ENCODE data around the gene ROR2.

Gene ROR2

DNA sequence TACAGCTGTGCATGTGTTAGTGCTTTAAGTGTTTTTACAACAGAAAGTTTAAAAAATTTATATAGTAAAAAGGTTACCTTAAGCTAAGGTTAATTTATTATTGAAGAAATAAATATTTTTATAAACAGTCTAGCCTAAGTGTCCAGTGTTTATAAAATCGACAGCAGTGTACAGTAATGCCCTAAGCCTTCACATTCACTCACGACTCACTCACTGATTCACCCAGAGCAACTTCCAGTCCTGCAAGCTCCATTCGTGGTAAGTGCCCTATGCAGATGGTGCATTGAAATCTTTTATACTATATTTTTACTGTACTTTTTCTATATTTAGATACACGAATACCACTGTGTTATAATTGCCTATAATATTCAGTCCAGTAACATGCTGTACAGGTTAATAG, 159.1 kb downstream of the ROR2 start:
- no peak for DNase-seq

DNA sequence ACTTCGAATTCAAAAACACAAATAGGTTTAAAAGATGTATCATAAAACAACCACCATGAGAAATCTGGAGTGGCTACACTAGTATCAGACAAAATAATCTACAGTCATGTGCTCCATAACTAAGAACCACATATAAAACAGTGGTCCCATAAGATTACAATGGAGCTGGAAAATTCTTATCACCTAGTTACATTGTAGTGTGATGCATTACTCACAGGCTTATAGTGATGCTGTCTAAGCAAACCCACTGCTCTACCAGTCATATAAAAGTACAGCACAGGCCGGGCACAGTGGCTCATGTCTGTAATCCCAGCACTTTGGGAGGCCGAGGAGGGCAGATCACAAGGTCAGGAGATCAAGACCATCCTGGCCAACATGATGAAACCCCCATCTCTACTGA, 160.1 kb downstream of the ROR2 start:
- DNase-seq: no peak

DNA sequence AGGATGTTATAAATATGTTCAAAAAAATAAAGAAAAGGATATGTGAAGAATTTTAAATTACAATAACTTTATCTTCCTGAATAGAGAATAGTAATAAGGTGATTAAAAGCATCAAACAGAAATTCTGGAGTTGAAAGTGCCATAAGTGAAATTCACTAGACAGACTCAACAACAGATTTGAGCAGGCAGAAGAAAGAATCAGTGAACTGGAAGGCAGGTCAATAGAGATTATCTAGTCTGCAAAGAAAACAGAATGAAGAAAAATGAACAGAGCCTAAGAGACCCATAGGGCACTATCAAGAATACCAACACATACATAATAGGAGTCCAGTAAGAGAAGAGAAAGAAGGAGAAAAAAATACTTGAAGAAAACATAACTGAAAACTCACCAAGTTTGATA, 162.1 kb downstream of the ROR2 start:
- no peak for DNase-seq

DNA sequence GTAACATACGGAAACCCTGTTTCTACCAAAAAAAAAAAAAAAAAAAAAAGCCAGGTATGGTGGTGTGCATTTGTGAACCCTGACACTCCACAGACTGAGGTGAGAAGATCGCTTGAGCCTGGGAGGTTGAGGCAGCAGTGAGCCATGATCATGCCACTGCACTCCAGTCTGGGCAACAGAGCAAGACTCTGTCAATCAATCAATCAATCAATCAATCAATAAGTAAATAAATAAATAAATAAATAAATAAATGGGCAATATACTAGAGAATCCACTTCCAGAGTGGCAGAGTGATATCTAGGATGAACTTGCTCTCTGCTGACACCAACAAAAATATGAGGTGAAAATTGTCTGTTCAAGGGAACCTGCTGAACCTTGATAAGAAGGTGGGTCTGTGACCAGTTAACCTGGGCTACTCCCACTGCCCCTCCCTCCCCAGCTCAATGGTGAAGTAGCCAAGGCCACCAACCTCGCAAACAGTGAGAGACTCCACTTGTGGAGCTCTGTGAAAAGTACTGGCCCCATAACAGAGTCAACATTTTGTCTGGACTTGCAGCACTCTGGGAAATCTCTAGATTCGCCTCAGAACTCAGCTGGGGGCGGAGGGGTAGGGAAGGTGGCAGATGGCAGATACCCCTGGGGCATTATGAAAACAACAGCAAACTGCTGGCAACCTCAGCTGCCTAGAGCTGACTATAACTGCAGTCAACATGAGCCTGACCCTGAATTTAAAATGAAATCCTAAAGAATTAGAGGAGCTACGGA, 163.7 kb downstream of the ROR2 start:
- DNase-seq: no peak

DNA sequence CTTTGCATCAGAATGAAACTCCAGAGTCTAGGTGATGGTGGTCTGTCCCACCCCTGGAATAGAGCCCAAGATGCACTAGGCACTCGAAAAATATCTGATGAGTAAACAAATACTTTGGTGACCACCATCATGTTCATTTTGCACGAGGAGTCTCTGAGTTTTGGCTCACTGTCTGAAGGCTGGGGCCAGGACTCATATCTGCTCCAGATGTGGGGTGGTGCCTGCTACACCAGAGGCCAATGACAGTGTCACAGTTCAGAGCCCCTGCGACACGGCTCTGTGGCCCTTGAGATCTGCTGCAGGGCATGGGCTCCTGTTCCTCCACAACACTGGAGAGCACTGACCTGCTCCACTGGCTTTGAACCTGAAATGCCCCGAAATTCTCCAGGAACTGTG, 164.6 kb downstream of the ROR2 start:
- DNase-seq: no peak

DNA sequence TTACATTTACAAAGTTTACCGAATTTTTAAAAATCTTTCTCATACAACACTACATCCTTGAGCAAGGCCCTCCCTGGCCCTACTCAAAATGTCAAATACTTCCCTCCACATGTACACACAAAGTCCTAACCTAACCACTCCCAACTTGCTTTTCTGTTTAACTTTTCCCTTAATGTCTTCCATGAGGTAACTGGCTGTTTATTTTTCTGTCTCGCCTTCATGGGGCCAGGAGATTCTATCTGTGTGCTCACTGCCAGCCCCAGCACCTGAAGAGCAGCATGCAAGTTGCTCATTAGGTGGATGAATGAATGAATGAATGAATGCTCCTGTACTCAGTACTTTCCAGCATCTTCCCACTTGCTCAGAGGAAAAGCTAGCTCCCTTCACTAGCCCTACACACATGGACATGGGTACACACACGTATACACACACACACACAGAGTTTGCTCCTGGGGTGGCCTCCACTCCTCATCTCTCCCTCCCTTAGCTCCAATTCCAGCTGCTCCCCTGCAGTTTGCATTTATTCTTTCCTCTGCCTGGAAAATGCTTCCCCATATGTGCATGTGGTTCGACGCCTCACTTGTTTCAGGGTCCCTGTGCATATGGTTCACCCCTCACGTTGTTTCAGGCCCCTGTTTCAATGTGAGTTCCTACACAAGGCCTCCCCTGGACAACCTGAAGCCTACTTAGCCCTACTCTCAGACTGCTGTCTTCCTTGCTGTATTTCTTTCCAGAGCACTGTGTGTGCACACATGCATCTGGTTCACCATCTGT, 165.2 kb downstream of the ROR2 start:
- no peak for DNase-seq

DNA sequence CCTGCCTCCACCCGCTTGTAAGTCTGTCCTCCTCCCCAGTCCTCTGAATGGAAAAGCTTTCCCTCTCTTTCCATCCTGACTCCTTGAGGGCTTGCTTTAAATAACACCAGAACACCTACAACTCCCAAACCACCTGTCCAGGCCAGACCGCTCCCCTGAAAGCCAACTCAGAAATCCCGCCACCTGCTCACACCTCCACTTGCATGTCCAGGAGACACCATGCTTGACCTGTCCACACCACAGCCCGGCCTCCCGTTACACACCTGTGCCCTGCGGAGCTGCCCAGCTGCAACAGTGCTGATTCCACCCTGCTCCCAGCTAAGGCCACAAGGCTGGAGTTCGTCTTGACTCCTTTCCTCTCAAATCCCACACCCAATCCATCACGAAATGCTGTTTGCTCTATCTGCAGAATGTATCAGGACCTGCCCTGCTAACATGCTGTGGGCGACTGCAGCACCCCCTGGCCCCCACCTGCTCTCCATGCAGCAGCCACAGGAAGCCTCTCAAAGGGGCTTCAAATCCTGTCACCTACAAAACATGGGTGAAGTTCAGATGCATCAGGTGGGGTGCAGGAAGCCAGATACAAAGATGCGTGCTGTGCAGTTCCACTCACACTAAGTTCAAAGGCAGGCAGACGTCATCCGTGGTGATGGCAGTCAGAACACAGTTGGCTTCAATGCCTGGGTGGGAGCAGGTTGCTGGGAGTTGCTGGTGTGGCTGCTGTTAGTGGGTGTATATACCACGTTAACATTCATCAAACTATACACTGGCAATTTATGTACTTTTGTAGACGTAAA, 166.0 kb downstream of the ROR2 start:
- no peak for DNase-seq

DNA sequence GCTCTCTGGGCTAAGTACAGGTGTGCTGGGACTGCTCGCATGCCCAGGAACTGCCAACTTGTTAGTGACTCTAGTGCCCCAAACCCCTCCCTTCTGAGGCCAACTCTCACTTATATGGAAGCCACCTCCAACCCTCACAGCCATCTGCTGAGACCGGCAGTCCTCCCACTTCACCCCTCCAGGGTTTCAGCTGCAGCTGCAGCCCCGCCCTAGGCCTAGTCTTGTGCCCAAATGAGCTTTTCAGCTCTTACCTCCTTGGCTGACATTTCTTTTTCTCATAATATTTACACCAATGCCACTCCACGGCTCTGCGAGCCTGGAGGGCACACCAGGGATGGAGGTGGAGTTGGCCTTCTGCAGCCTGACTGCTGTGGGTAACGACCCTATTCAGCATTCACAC, 166.6 kb downstream of the ROR2 start:
- no peak for DNase-seq

DNA sequence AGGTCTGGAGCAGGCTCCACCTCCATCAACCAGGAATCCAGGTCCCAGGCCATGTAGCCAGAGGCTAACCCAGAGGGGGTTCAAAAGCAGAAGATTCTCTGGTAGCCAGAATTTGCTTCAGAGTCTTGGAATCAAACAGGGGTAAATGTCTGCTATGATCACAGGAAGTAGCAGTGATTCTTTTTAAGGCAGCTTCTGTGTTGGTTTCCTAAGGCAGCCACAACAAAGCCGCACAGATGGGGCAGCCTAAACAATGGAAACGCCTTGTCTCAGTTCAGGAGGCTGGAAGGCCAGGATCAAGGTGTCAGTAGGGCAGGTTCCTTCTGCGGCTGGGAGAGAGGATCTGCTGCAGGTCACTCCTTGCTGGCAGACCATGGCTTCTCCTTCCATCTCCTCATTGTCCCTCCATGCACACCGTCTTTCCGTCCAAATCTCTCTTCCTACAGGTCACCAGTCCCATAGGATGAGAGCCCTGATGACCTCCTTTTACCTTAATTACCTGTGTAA, 167.3 kb downstream of the ROR2 start:
- no peak for DNase-seq

DNA sequence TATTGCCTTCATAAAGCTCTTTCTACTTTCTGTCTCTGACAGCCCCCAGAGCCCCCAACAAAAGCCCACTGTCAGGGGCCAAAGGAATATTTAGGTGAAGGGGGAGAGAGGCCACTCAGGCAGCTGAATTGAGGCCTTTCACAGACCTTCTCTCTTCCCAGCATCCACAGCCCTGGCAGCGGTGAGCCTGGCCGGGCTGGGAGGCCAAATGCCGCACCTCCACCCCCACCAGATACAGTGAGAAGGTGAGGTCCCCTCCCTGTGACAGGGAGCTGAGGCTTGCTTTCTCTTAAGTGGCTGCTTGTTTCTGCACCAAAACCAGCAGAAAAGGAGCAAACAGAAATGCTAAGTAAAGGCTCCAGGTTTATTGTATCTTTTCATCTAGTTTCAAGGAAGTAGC, 168.1 kb downstream of the ROR2 start:
- no peak for DNase-seq

DNA sequence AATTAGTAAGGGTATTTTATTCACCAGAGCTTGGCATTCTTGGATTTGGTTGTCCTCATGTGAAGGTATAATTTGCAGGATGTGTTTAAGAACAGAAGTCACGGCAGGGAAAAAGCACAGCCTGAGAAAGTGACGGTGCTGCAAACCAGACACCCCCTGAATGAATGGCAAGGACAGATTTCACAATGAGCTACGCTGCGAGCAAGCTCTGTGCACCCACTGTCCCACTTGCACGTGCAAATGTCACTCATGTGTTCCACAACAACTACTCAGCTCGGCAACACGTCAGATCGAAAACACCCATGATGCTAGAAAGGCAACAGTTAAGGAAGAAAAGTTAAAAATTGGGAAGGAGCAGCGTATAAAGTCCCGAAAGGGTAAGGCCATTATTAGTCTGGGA, 168.9 kb downstream of the ROR2 start:
- no peak for DNase-seq

DNA sequence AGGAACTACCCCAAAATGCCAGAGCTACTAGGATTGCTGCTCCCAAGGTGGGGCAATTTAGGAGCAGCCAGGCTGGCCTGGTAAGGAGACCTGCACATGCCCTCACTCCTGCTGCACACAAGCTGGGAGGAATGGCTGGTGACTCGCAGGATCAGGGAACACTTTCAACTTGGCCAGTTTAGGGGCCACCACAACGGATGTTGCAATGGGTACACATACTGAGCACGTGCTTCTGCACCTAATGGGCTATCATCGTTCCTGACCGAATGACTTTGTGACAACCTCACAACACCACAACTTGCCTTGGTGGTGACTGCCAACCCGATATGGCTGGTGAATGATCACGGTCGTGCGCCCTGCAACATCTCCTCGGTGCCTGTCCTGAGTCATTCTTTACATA, 172.0 kb downstream of the ROR2 start:
- DNase-seq: no peak

DNA sequence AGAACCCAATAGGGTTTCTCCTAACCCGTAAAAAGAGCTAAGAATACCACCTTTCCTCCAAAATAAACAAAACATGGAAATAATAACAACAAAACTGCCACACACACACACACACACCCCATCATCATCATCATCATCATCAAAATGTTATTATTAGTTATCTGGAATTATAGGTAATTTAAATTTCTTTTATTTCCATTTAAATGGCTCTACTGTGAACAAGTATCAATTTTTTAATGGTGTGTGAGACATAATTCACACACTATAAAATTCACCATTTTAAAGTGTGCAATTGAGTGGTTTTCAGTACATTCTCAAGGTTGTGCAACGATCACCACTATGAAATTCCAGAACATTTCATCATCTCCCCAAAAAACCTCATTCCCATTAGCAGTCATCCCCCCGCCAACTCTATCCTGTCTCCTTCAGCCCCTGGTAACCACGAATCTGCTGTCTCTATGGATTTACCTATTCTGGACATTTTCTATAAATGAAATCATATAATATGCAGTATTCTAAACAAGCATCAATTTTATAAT, 172.7 kb downstream of the ROR2 start:
- no peak for DNase-seq

DNA sequence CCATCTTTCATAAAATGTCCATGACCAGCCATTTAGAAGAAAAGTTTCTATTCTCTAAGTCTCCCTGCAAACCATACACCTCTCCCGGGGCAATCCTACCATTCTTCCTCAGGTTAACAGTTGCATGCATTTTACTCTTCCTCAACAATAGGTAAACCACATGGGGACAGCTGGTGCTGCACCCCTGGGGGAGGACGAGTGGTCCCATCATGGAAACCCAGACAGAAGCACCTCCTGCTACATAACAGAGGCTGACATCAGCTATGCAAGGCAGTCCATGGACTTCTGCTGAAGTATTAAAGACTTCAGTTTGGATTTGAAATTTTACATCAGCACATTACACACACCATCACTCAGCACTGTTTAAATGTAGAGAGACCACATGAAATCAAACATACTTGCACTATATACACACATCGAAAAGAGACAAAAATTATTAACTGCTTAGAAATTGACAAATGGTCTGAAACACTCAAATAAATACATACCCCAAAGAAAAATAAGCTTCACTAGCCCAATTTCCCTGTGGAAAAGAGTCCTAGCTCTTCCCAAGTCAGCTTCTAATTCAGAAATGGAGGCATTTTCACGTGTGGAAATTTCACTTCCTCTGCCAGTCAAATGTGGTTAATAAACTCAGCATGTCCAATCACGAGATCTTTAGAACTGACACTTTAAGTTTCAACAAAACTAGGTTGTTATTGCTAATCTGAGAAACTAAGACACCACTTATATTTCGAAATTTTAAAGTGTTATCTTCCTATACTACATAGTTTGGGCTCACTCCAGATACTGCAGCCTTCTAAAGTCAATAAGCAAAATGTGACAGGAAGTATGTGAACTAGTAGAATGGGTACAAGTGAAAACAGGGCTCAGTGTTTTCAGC, 173.4 kb downstream of the ROR2 start:
- DNase-seq: no peak

DNA sequence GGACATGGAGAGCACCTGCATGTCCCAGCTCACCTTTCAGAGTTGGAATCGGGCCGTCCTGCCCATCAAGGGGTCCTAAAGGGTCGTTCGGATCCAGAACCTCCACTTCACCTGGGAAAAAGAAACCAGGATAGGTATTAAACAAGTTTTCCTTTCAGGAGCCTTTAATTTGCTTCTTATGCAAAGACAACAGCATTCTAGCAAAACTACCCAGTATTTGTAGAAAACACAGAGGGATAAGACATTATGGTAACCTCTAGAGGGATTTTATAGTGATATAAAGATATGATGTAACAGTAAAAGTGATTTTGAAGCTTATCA, 174.4 kb downstream of the ROR2 start:
- no peak for DNase-seq

DNA sequence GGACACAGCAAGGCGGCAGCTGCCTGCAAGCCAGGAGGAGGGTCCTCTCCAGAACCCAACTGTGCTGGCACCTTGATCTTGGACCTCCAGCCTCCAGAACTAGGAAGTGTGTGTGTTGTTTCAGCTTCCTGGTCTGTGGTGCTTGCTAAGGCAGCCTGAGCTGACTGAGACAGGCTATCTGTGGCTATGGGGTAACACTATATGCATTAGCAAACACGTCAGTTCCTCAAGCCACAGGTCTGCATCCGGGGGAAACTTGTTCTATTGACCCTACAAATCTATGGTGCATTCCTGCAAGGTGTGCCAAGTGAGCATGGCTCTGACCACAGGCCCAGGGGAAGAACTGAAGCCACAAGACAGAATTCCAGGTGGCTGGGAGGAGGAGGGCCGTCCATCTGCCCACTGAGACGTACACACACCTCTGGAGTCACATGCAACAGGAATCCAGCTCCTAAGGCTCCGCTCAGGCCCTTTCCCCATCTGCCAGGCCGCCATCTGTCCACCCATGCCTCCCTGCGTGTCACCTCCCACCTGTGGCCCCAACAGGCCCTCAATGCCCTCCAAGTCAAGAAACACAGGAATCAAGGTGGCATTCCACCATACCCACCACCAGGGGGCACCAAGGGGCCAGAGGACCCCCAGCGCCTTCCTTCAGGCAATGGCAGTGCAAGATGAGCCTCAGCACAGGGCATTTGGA, 174.9 kb downstream of the ROR2 start:
- no peak for DNase-seq

DNA sequence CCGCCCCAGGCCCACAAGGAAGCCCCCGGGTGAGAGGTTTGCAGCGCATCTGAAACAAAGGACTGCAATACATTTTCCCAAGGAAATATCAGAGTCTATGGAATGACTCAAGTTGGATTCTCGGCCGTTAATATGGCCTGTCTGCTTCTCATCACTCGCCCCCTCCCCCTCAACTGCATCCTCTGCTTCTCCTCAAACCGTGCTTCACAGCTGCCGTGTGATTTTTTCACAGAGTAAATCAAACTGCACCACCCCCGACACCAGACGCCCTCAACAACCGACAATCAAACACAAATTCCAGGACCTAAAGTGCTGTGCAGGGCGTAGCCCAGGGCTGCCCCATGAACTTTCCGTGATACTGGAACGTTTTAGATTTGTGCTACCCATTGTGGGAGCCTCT, 176.9 kb downstream of the ROR2 start:
- no peak for DNase-seq

DNA sequence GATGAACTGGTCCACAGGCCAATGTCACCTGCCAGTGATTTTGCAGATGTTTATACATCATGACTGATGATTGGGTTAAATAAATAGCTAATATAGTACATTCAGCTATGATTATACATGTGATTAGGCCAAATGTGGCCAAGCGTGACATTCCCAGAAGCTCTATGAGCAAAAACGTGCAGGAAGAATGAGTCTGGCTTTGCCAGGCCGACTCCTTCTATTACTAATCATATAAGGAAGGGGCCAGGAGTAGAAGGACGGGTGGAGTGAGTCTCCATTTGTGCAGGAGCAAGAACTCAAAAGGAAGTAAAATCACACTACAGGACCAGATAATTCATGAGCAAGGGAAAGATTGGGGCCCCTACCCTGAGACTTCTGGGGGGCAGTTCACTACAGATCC, 178.2 kb downstream of the ROR2 start:
- DNase-seq: no peak

DNA sequence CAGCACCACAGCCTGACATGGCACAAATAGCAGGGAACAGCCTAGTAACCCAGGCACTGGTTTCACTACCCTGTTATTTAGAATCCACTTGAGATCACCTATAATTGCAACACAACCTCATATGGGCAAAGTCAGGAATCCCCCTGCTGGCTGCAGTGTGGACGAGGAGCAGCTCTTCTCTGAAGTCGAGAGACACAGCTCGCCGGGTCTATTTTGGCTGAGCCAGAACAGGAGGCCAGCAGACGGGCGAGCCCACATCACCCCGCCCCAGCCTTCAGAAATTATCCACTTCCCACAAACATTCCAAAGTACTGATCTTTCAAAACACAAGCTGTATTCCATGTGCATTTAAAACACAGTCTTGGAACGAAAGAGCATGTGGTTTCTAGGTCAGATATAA, 179.0 kb downstream of the ROR2 start:
- DNase-seq: no peak

DNA sequence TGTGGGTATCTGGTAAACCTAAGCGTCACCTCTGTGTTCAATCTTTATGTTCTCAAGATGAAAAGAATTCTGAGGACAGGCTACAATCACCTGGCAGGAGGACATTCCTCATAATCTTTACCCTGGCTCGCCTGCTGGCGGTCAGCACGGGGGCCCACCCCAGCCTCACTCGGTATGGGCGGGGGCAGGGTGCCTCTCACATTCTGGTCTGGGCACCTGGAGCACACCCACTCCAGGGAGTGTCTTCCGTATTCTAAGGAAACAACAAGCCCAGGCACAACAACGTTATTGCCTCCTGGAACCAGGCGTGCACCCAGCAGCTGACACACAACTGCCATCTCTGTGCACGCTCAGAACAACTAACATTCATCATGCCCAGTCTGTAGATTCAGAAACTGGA, 179.8 kb downstream of the ROR2 start:
- no peak for DNase-seq

DNA sequence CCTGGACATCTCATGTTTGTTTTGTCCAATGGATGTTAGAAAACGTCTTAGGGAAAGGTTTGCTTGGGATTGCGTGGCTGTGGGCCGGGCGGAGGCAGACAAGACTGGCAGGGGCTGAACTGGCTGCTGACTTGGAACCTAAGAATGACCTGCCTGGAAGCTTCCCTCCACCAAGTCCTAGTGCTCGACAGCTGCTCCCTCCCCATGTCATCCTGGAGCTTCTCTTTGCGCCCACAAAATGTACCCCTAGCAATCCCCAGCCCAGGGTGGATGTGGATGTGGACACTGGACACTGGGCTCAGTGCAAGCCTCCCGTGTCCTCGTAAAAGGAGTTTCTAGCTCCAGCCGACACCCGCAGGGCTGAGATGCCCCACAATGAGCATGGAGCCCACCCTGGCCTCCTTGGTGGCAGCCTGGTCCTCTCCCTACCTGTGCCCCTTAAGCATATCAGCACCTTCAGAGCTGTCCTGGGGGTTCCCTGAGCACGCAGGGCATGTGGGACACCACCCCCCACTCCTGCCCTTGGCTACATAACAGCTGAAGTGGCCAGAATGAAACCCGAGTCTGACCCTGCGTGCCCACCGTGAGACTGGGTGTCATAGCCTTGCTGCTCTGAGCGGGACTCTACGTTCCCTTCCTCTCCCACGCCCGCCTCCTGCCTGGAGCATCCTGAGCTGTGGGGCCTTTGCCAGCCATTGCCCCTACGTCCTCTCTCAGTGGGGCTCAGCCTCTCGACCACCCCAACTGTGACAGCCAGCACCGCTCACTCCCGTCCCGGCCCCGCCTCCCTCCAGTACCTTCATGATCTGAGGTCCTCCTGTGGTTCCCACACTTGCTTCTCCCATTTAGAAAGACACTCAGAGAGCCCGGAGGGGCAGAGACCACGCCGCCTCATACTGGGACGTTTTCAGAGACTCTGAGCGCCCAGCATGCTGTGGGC, 180.8 kb downstream of the ROR2 start:
- no peak for DNase-seq
